Keratinocyte (primary cell): ENCODE data around the gene SLC12A9. TPM values are rescaled to one million over a fixed set of nuclear protein-coding genes. Genes with fewer than 3 reads are reported as not detected.

Experiments
- DNase-seq: peaks from one replicate; pipeline ENCODE4 v3.0.0-alpha.2; 2011; ENCODE audit warnings: low read depth, missing footprints, low spot score
- FAIRE-seq: peaks from 2 replicates; lab custom pipeline; 2011; peaks lifted over from hg19 to GRCh38; lab: Jason Lieb, UNC
- H2AFZ ChIP-seq: 2 replicates; pipeline ENCODE4 v1.6.0; 2012; ENCODE audit warnings: low read length, control low read depth, inconsistent platforms; ENCODE audit not compliant: control insufficient read depth
- H3K27ac ChIP-seq: 2 replicates; pipeline ENCODE4 v1.5.1; 2011; ENCODE audit warnings: low read length; ENCODE audit not compliant: control insufficient read depth, insufficient read depth
- H3K27me3 ChIP-seq: 3 replicates; pipeline ENCODE4 v1.6.0; 2011; ENCODE audit warnings: low read length; ENCODE audit not compliant: control insufficient read depth, insufficient read depth; ENCODE audit errors: extremely low read depth
- H3K36me3 ChIP-seq, 2 experiments: 2 replicates in 1 of 2; 3 replicates in 1 of 2; pipeline ENCODE4 v1.5.1; 2011; ENCODE audit warnings: low read length in 2 of 2, mild to moderate bottlenecking in 1 of 2; ENCODE audit not compliant: control insufficient read depth in 2 of 2, insufficient read depth in 2 of 2; ENCODE audit errors: extremely low read depth in 1 of 2
- H3K4me1 ChIP-seq: 3 replicates; pipeline ENCODE4 v1.5.1; 2011; ENCODE audit warnings: low read length; ENCODE audit not compliant: control insufficient read depth, insufficient read depth; ENCODE audit errors: extremely low read depth
- H3K4me2 ChIP-seq: 3 replicates; pipeline ENCODE4 v1.6.0; 2011; ENCODE audit warnings: low read depth, low read length; ENCODE audit not compliant: control insufficient read depth, insufficient read depth; ENCODE audit errors: extremely low read depth
- H3K4me3 ChIP-seq, 3 experiments: fragments of 200-600 bp in 1 of 3; sonication (generic) in 1 of 3; 2 replicates in 2 of 3; 3 replicates in 1 of 3; pipeline ENCODE4 v1.5.1; 2011 to 2016; ENCODE audit warnings: low read length in 3 of 3, mild to moderate bottlenecking in 3 of 3, control low read depth in 2 of 3, inconsistent platforms in 1 of 3, low read depth in 1 of 3, mixed read lengths in 1 of 3, mixed run types in 1 of 3, moderate library complexity in 1 of 3; ENCODE audit not compliant: control insufficient read depth in 2 of 3, insufficient read depth in 2 of 3; ENCODE audit errors: extremely low read depth in 1 of 3
- H3K79me2 ChIP-seq: 2 replicates; pipeline ENCODE4 v1.6.0; 2012; ENCODE audit warnings: low read length; ENCODE audit not compliant: control insufficient read depth, insufficient read depth
- H3K9ac ChIP-seq: 3 replicates; pipeline ENCODE4 v1.6.0; 2011; ENCODE audit warnings: low read length; ENCODE audit not compliant: control insufficient read depth, insufficient read depth; ENCODE audit errors: extremely low read depth
- H3K9me1 ChIP-seq: 3 replicates; pipeline ENCODE4 v1.6.0; 2011; ENCODE audit warnings: low read length; ENCODE audit not compliant: control insufficient read depth, insufficient read depth; ENCODE audit errors: extremely low read depth
- H3K9me3 ChIP-seq: 2 replicates; pipeline ENCODE4 v1.5.1; 2012; ENCODE audit warnings: low read depth, low read length; ENCODE audit not compliant: control insufficient read depth
- H4K20me1 ChIP-seq: 3 replicates; pipeline ENCODE4 v1.6.0; 2011; ENCODE audit warnings: low read length; ENCODE audit not compliant: control insufficient read depth, insufficient read depth; ENCODE audit errors: extremely low read depth
- EZH2 ChIP-seq: IDR thresholded peaks from one replicate; pipeline ENCODE4 v1.6.1; 2012; ENCODE audit warnings: inconsistent platforms, mild to moderate bottlenecking, low read length, moderate library complexity
- dilution Hi-C: fragments of 300-500 bp; cut with MboI; formaldehyde crosslinking; loops from one replicate; pipeline ENCODE4 v1.7.0; 2020; ENCODE audit warnings: low sequenced_read_pairs; ENCODE audit not compliant: extremely low pct_ligation_motif_present
- polyA plus RNA-seq, 5 experiments: library from polyadenylated mRNA; depleted of rRNA in 3 of 5; stranded (reverse) in 3 of 5; stranded (forward) in 1 of 5; unstranded in 1 of 5; fragments of >200 nt; gene quantifications; 1 replicate in 1 of 5; 2 replicates in 3 of 5; 3 replicates in 1 of 5; pipeline versions ENCODE4 v1.2.1 to v1.2.3, GENCODE V29; 2011 to 2012; ENCODE audit warnings: missing spikeins in 2 of 5, low read depth in 1 of 5, low replicate concordance in 1 of 5
- TF ChIP-seq, protein P1 (sequence below), 3 experiments: IDR thresholded peaks in 1 of 3; conservative IDR thresholded peaks in 1 of 3; optimal IDR thresholded peaks in 1 of 3; 2 replicates in 2 of 3; 3 replicates in 1 of 3; pipeline versions ENCODE3 to v1.5.1; 2011; ENCODE audit warnings: low read length in 3 of 3, mild to moderate bottlenecking in 3 of 3, moderate library complexity in 2 of 3, control low read depth in 1 of 3, inconsistent platforms in 1 of 3; ENCODE audit not compliant: insufficient read depth in 2 of 3; ENCODE audit errors: extremely low read depth in 1 of 3

The SLC12A9 gene
- polyA plus RNA-seq, 1 donor (not counting 4 experiments of a cell fraction or from before 2014, with no cell fraction given), result 19.8 TPM

DNA sequence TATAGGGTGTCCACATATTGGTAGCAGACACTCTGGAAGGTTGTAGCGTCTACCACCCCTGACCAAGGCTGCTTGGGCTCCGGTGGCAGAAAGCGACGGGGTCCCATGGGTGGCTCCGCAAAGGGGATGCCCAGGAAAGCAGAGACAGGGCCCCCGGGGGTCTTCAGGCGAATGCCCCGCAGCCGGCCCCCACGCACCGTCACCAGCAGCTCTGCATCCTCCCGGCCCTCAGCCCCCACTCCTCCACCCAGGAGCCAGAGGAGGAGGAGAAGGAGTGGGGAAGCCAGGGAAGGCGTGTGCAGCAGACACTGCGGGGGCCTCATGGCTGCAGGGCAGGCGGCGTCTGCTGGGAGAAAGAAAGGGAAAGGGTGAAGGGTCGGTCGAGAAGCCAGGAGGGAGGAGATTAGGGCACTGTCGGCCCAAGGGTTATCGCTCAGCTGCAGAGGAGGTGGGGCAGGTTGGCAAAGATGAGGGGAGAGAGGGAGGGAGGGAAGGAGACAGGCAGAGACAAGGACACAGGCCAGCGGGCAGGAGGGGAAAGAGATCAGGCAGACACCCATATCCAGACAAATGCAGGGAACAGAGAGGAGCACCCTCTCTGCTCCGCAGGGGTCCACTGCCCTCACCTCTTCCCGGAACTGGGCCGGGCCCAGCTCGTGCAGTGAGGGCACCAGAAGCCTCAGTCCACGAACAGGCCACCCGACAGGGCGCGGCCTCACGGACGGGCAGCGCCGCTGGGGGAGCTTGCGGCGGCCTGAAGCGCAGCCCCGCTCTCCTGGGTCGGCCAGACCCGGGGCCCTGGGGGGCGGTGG is 41.6 kb downstream of the SLC12A9 start:
- no peak overlapping the region for H3K4me3 ChIP-seq
- TF ChIP-seq EZH2, result no peak
- TF ChIP-seq, protein P1, sequence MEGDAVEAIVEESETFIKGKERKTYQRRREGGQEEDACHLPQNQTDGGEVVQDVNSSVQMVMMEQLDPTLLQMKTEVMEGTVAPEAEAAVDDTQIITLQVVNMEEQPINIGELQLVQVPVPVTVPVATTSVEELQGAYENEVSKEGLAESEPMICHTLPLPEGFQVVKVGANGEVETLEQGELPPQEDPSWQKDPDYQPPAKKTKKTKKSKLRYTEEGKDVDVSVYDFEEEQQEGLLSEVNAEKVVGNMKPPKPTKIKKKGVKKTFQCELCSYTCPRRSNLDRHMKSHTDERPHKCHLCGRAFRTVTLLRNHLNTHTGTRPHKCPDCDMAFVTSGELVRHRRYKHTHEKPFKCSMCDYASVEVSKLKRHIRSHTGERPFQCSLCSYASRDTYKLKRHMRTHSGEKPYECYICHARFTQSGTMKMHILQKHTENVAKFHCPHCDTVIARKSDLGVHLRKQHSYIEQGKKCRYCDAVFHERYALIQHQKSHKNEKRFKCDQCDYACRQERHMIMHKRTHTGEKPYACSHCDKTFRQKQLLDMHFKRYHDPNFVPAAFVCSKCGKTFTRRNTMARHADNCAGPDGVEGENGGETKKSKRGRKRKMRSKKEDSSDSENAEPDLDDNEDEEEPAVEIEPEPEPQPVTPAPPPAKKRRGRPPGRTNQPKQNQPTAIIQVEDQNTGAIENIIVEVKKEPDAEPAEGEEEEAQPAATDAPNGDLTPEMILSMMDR (optimal IDR thresholded peaks at IDR 0.05 in 1 of 3, IDR thresholded peaks at IDR 0.05 in 1 of 3, conservative IDR thresholded peaks at IDR 0.05 in 1 of 3; ENCODE audit: extremely low read depth in 1 of 3, insufficient read depth in 2 of 3, low read length in 3 of 3), result no peak
- dilution Hi-C loops, result no loop called here
- H3K27ac ChIP-seq, result no peak overlapping the region
- H3K79me2 ChIP-seq, result peaks cover 3% of the 10 kb centered on the region
- H3K9me1 ChIP-seq, result no peaks in the 10 kb centered on the region
- H4K20me1 ChIP-seq, result no peaks in the 10 kb centered on the region
- peaks cover 26% of the 10 kb centered on the region for H3K4me1 ChIP-seq
- no peaks in the 10 kb centered on the region for H3K9me3 ChIP-seq
- DNase-seq (no peak), FAIRE-seq (no peak)
- no peak overlapping the region for H3K4me2 ChIP-seq
- H3K9ac ChIP-seq, result no peak overlapping the region
- no peak overlapping the region for H2AFZ ChIP-seq
- H3K27me3 ChIP-seq, result peaks cover 39% of the 10 kb centered on the region
- H3K36me3 ChIP-seq, result no peaks in the 10 kb centered on the region

DNA sequence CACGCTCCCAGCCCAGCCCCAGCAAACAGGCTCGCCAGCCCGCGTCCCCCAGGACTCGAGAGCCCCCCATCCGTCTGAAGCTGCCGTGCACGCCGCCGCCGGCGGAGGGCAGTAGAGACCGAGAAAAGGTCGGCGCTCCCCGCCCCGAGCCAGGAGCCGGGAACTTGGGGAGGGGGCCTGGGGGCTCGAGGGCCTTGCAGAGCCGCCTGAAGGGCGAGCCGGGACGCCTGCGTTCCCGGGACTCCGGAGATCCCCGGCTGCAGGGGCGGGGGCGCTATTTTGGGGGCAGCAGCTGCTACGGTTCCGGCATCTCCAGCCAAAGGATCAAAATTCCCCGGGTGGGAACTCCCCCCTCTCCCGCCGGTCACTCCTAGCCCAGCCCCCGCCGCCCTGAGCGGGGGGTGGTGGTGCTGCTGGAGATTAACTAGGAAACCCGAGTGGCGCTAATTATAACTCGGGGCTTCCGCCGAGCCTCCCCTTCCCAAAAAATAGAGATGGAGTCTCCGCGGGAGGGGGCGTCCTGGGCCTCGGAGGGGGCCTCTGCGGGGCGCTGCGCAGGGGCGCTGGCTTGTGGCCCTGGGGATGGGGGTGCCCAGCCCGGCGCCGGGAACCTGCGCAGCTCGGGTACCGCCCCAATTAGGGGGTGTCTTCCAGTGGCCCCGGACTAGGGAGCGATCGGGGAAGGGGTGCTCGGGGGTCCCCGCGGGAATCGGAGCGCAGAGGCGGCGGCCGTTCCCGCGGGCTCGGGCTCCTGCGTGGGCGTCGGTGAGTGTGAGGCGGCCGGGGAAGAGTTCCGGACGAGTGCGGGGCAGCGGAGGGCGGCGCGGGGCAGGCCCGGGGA is 42.6 kb downstream of the SLC12A9 start:
- Histone ChIP-seq H2AFZ (no peak overlapping the region), H3K27me3 (peaks cover 39% of the 10 kb centered on the region), H3K9ac (no peak overlapping the region), H4K20me1 (no peaks in the 10 kb centered on the region), H3K4me2 (peak overlapping the region; percentile 69), H3K79me2 (no peaks in the 10 kb centered on the region), H3K4me1 (peaks cover 26% of the 10 kb centered on the region), H3K4me3 (peak overlapping the region; percentile 31 to 57 (median 43)), H3K9me1 (no peaks in the 10 kb centered on the region), H3K36me3 (no peaks in the 10 kb centered on the region), H3K27ac (no peak overlapping the region), H3K9me3 (no peaks in the 10 kb centered on the region)
- TF ChIP-seq, protein P1 (optimal IDR thresholded peaks at IDR 0.05 in 1 of 3, IDR thresholded peaks at IDR 0.05 in 1 of 3, conservative IDR thresholded peaks at IDR 0.05 in 1 of 3; ENCODE audit: extremely low read depth in 1 of 3, insufficient read depth in 2 of 3, low read length in 3 of 3), result peak in 1 of 3 experiments; percentile 91
- peak; percentile 85 for TF ChIP-seq EZH2
- no peak for FAIRE-seq
- DNase-seq, result no peak
- dilution Hi-C loops, result no loop called here
